HepG2 (cell line): ENCODE measurements around the gene YPEL3. TPM values are rescaled to one million over a fixed set of nuclear protein-coding genes. Genes with fewer than 3 reads are reported as not detected.

Source experiments
- EEA1 ChIP-seq: sonication (generic); formaldehyde crosslinking; IDR thresholded peaks from 2 replicates; pipeline ENCODE4 v1.5.1; 2020; ENCODE audit warnings: mild to moderate bottlenecking, missing genetic modification reagents, borderline replicate concordance
- HOXA7 ChIP-seq: sonication (generic); formaldehyde crosslinking; IDR thresholded peaks from 2 replicates; pipeline ENCODE4 v1.8.1; 2022; ENCODE audit warnings: mild to moderate bottlenecking, missing genetic modification reagents, moderate library complexity
- KLF12 ChIP-seq: sonication (generic); formaldehyde crosslinking; IDR thresholded peaks from 2 replicates; pipeline ENCODE4 v1.4.0; 2020; ENCODE audit warnings: missing genetic modification reagents, borderline replicate concordance
- MEIS2 ChIP-seq: sonication (generic); formaldehyde crosslinking; IDR thresholded peaks from 2 replicates; pipeline ENCODE4 v1.9.0; 2021; ENCODE audit warnings: mild to moderate bottlenecking, missing genetic modification reagents
- MYC ChIP-seq: sonication (generic); formaldehyde crosslinking; IDR thresholded peaks from 2 replicates; pipeline ENCODE4 v1.9.0; 2021; ENCODE audit warnings: missing genetic modification reagents, borderline replicate concordance
- MZF1 ChIP-seq: sonication (generic); formaldehyde crosslinking; IDR thresholded peaks from 2 replicates; pipeline ENCODE4 v1.8.1; 2023; ENCODE audit warnings: mild to moderate bottlenecking, missing genetic modification reagents, borderline replicate concordance
- SAP130 ChIP-seq: IDR thresholded peaks from 2 replicates; pipeline ENCODE4 v1.6.1; 2016; ENCODE audit warnings: low read depth
- ZFP41 ChIP-seq: sonication (generic); formaldehyde crosslinking; IDR thresholded peaks from 2 replicates; pipeline ENCODE4 v1.4.0; 2020; ENCODE audit warnings: mild to moderate bottlenecking, missing genetic modification reagents, borderline replicate concordance
- polyA plus RNA-seq, 8 experiments: library from polyadenylated mRNA; depleted of rRNA in 3 of 8; stranded (reverse) in 7 of 8; unstranded in 1 of 8; fragments of >200 nt; fragmentation: Illumina TruSeq in 4 of 8; extraction: Trizol in 4 of 8; gene quantifications; 2 replicates each; pipeline versions ENCODE4 v1.2.1 to v1.2.3, GENCODE V29; 2011 to 2016; ENCODE audit warnings: low read depth in 4 of 8, missing spikeins in 1 of 8, mixed read lengths in 1 of 8; ENCODE audit not compliant: insufficient read depth in 1 of 8
- total RNA-seq, 5 experiments: library from RNA; depleted of rRNA; stranded (reverse); fragments of >200 nt; fragmentation: Illumina TruSeq; extraction: Trizol; gene quantifications; 2 replicates each; pipeline ENCODE4 v1.2.3, GENCODE V29; 2016; ENCODE audit warnings: low read depth in 1 of 5
- TF ChIP-seq, protein P1 (sequence below): sonication (generic); formaldehyde crosslinking; IDR thresholded peaks from 2 replicates; pipeline ENCODE4 v1.4.0; 2020; ENCODE audit warnings: mild to moderate bottlenecking, missing genetic modification reagents
- TF ChIP-seq, protein P2 (sequence below): sonication (generic); formaldehyde crosslinking; IDR thresholded peaks from 2 replicates; pipeline ENCODE4 v1.5.1; 2020; ENCODE audit warnings: mild to moderate bottlenecking, moderate library complexity, missing genetic modification reagents
- TF ChIP-seq, protein P3 (sequence below): sonication (generic); formaldehyde crosslinking; IDR thresholded peaks from 2 replicates; pipeline ENCODE4; 2020; ENCODE audit warnings: missing genetic modification reagents, mild to moderate bottlenecking, borderline replicate concordance
- TF ChIP-seq, protein P4 (sequence below): sonication (generic); formaldehyde crosslinking; IDR thresholded peaks from 2 replicates; pipeline ENCODE4 v1.4.0; 2020; ENCODE audit warnings: missing genetic modification reagents

The YPEL3 gene
- total and polyA plus RNA-seq, 2 of the 13 experiments (the other 11 are each of a cell fraction or from before 2014, with no cell fraction given) = 5.4 to 47.0 TPM

DNA sequence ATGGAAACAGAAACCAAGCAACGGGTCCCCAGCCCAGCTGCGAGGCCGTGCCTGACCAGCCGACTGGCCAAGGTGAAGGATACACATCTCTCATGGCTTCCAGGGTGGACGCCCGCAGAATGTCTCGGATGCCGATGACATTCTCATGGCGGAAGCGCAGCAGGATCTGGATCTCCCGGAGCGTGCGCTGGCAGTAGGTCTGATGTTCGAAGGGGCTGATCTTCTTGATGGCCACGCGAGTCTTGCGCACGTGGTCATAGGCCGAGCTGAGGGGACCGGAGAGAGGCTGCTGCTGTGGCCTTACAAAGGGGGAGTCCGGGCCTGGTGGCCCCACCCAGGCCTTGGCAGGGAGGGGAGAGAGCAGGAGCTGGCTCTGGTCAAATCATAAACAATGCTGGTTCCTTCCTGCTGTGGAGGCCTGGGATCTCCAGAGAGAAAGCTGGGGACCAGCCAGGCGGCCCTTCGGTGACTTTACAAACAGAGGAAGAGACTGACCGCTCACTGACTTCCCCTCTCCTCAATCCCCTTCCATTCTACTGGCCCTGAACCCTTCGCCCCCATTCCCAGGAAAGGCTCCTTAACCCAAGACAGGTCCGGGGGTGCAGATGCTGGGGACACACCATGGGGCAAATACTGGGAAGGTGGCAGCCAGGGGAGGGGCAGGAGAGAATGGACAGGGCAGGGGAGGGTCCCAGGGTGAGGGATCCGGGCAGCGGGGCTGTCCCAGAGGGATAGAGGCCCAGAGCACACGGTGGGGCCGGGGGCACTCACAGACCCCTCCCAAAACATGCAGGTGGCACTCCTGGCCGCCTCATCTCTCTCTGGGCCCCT is 25.9 kb upstream of the YPEL3 start (continued):
- TF ChIP-seq, protein P1, sequence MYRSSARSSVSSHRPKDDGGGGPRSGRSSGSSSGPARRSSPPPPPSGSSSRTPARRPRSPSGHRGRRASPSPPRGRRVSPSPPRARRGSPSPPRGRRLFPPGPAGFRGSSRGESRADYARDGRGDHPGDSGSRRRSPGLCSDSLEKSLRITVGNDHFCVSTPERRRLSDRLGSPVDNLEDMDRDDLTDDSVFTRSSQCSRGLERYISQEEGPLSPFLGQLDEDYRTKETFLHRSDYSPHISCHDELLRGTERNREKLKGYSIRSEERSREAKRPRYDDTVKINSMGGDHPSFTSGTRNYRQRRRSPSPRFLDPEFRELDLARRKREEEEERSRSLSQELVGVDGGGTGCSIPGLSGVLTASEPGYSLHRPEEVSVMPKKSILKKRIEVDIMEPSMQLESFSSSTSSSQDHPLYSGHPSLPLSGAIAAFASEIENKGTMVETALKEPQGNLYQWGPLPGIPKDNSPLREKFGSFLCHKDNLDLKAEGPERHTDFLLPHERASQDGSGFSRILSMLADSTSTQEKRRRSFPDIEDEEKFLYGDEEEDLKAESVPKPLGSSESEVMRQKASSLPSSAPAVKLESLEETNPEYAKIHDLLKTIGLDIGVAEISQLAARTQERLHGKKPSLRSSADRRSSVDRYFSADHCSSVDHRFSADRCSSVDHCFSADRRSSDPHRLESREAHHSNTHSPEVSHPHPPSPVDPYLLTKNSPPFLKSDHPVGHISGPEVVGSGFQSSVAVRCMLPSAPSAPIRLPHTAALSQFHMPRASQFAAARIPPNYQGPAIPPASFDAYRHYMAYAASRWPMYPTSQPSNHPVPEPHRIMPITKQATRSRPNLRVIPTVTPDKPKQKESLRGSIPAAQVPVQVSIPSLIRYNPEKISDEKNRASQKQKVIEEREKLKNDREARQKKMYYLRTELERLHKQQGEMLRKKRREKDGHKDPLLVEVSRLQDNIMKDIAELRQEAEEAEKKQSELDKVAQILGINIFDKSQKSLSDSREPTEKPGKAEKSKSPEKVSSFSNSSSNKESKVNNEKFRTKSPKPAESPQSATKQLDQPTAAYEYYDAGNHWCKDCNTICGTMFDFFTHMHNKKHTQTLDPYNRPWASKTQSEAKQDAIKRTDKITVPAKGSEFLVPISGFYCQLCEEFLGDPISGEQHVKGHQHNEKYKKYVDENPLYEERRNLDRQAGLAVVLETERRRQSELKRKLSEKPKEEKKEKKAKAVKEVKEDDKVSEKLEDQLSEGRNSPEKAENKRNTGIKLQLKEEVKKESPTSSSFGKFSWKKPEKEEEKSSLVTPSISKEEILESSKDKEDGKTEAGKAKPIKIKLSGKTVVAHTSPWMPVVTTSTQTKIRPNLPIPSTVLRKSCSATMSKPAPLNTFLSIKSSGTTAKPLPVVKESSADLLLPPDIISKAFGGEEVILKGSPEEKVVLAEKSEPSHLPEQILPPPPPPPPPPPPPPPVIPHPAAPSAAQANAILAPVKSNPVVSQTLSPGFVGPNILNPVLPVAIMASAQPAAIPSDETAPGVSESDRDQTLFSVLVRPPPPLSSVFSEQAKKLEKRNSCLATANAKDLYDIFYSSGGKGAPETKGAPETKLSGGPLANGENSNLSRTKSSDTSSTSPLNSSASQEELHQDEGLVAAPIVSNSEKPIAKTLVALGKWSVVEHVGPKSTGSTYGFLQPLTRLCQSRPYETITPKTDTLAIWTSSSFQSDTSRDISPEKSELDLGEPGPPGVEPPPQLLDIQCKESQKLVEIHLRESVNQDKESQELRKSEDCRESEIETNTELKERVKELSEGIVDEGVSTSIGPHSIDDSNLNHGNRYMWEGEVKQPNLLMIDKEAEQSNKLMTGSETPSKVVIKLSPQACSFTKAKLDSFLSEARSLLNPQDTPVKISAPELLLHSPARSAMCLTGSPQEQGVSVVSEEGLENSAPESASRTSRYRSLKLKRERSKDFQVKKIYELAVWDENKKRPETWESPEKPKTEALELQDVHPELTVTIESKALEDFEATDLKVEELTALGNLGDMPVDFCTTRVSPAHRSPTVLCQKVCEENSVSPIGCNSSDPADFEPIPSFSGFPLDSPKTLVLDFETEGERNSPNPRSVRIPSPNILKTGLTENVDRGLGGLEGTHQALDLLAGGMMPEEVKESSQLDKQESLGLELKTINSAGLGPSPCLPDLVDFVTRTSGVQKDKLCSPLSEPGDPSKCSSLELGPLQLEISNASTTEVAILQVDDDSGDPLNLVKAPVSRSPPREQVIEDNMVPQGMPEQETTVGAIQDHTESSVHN = no peak
- TF ChIP-seq MZF1 (CRISPR knock-in tag) (peak; percentile 1; the same call in 1 of the 2 replicates), MYC (peak; percentile 32; the same call in 1 of the 2 replicates), MEIS2 (CRISPR knock-in tag) (0 out of 2 replicates have a peak, but pooled peaks have one; percentile 45), SAP130 (CRISPR knock-in tag) (0 out of 2 replicates have a peak, but pooled peaks have one; percentile 8), KLF12 (CRISPR knock-in tag) (0 out of 2 replicates have a peak, but pooled peaks have one; percentile 10), HOXA7 (CRISPR knock-in tag) (no peak), EEA1 (CRISPR knock-in tag) (no peak), ZFP41 (CRISPR knock-in tag) (peak; percentile 5; the same call in 1 of the 2 replicates)
- TF ChIP-seq, protein P2, sequence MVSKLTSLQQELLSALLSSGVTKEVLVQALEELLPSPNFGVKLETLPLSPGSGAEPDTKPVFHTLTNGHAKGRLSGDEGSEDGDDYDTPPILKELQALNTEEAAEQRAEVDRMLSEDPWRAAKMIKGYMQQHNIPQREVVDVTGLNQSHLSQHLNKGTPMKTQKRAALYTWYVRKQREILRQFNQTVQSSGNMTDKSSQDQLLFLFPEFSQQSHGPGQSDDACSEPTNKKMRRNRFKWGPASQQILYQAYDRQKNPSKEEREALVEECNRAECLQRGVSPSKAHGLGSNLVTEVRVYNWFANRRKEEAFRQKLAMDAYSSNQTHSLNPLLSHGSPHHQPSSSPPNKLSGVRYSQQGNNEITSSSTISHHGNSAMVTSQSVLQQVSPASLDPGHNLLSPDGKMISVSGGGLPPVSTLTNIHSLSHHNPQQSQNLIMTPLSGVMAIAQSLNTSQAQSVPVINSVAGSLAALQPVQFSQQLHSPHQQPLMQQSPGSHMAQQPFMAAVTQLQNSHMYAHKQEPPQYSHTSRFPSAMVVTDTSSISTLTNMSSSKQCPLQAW (CRISPR knock-in tag) = 0 out of 2 replicates have a peak, but pooled peaks have one; percentile 33
- TF ChIP-seq, protein P3, sequence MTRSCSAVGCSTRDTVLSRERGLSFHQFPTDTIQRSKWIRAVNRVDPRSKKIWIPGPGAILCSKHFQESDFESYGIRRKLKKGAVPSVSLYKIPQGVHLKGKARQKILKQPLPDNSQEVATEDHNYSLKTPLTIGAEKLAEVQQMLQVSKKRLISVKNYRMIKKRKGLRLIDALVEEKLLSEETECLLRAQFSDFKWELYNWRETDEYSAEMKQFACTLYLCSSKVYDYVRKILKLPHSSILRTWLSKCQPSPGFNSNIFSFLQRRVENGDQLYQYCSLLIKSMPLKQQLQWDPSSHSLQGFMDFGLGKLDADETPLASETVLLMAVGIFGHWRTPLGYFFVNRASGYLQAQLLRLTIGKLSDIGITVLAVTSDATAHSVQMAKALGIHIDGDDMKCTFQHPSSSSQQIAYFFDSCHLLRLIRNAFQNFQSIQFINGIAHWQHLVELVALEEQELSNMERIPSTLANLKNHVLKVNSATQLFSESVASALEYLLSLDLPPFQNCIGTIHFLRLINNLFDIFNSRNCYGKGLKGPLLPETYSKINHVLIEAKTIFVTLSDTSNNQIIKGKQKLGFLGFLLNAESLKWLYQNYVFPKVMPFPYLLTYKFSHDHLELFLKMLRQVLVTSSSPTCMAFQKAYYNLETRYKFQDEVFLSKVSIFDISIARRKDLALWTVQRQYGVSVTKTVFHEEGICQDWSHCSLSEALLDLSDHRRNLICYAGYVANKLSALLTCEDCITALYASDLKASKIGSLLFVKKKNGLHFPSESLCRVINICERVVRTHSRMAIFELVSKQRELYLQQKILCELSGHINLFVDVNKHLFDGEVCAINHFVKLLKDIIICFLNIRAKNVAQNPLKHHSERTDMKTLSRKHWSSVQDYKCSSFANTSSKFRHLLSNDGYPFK (CRISPR knock-in tag) = no peak; the same call in 1 of the 2 replicates
- TF ChIP-seq, protein P4, sequence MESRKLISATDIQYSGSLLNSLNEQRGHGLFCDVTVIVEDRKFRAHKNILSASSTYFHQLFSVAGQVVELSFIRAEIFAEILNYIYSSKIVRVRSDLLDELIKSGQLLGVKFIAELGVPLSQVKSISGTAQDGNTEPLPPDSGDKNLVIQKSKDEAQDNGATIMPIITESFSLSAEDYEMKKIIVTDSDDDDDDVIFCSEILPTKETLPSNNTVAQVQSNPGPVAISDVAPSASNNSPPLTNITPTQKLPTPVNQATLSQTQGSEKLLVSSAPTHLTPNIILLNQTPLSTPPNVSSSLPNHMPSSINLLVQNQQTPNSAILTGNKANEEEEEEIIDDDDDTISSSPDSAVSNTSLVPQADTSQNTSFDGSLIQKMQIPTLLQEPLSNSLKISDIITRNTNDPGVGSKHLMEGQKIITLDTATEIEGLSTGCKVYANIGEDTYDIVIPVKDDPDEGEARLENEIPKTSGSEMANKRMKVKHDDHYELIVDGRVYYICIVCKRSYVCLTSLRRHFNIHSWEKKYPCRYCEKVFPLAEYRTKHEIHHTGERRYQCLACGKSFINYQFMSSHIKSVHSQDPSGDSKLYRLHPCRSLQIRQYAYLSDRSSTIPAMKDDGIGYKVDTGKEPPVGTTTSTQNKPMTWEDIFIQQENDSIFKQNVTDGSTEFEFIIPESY (CRISPR knock-in tag) = peak; percentile 20; the same call in 1 of the 2 replicates
